HepG2 (cell line): ENCODE results near the gene SIRT5. TPM values are rescaled to one million over a fixed set of nuclear protein-coding genes. Genes with fewer than 3 reads are reported as not detected.

Experiments
- ATAC-seq: fragments of 200-7000 bp; cut with Tn5 transposase; 3 replicates; pipeline ENCODE4 v1.9.1; 2020; ENCODE audit warnings: mild to moderate bottlenecking, moderate library complexity
- BruUV-seq: library from RNA; stranded (reverse); fragments of 400-500 nt; replicated peaks from 2 replicates; lab custom pipeline; 2021; lab: Mats Ljungman, UMichigan
- CTCF ChIA-PET: fragments of 300-600 bp; formaldehyde crosslinking; extraction: SDS; loops from one replicate; lab custom pipeline; 2021; ENCODE audit warnings: low total read pairs, inconsistent platforms, low intra/inter-chr PET ratio; lab: Yijun Ruan, JAX
- POLR2A ChIA-PET: fragments of 350-600 bp; sonication (Branson Sonifier 250); formaldehyde crosslinking; loops from one replicate; lab custom pipeline; 2020; ENCODE audit warnings: antibody characterized with exemption, inconsistent platforms; lab: Yijun Ruan, JAX
- DNase-seq: peaks from one replicate; pipeline ENCODE4 v3.0.0-alpha.2; 2015; ENCODE audit warnings: low spot score
- FAIRE-seq: peaks from 3 replicates; lab custom pipeline; 2011; peaks lifted over from hg19 to GRCh38; lab: Jason Lieb, UNC
- H2AFZ ChIP-seq: one replicate; pipeline ENCODE4 v1.6.1; 2011; ENCODE audit warnings: low read length, inconsistent platforms
- H3K27ac ChIP-seq: fragments of 300-600 bp; 3 replicates; pipeline ENCODE4 v1.8.0; 2011; ENCODE audit warnings: mixed run types, mild to moderate bottlenecking, mixed read lengths, low read length, inconsistent platforms; ENCODE audit not compliant: insufficient read depth; ENCODE audit errors: extremely low read length
- H3K27me3 ChIP-seq, 2 experiments: fragments of 200-600 bp in 1 of 2; 2 replicates in 1 of 2; 3 replicates in 1 of 2; pipeline versions ENCODE4 v1.6.0 to v1.8.0; 2011; ENCODE audit warnings: low read length in 2 of 2, mild to moderate bottlenecking in 2 of 2, moderate library complexity in 2 of 2, inconsistent platforms in 1 of 2; ENCODE audit not compliant: insufficient read depth in 2 of 2, control insufficient read depth in 1 of 2
- H3K36me3 ChIP-seq, 2 experiments: fragments of 200-600 bp in 1 of 2; replicated peaks in 1 of 2; 2 replicates in 1 of 2; 3 replicates in 1 of 2; pipeline versions ENCODE4 v1.5.1 to v1.8.0; 2011; ENCODE audit warnings: low read length in 2 of 2, inconsistent platforms in 1 of 2; ENCODE audit not compliant: insufficient read depth in 2 of 2, control insufficient read depth in 1 of 2
- H3K4me1 ChIP-seq: 2 replicates; pipeline ENCODE4 v1.5.1; 2012; ENCODE audit warnings: low read length, inconsistent platforms; ENCODE audit not compliant: insufficient read depth
- H3K4me2 ChIP-seq: 2 replicates; pipeline ENCODE4 v1.6.0; 2011; ENCODE audit warnings: low read depth, low read length, inconsistent platforms
- H3K4me3 ChIP-seq, 3 experiments: fragments of 200-600 bp in 1 of 3; sonication (generic), shearing (Covaris generic) in 1 of 3; replicated peaks in 1 of 3; 2 replicates each; pipeline ENCODE4 v1.5.1; 2011 to 2016; ENCODE audit warnings: low read length in 3 of 3, inconsistent platforms in 2 of 3, low read depth in 2 of 3, mild to moderate bottlenecking in 2 of 3, control low read depth in 1 of 3, mixed read lengths in 1 of 3; ENCODE audit not compliant: insufficient read depth in 1 of 3
- H3K79me2 ChIP-seq: one replicate; pipeline ENCODE4 v1.6.1; 2011; ENCODE audit warnings: low read length, inconsistent platforms; ENCODE audit not compliant: insufficient read depth
- H3K9ac ChIP-seq: 2 replicates; pipeline ENCODE4 v1.6.0; 2011; ENCODE audit warnings: mild to moderate bottlenecking, low read depth, low read length, inconsistent platforms; ENCODE audit not compliant: insufficient read depth
- H3K9me3 ChIP-seq: 2 replicates; pipeline ENCODE4 v1.5.1; 2012; ENCODE audit warnings: mild to moderate bottlenecking, low read length
- H4K20me1 ChIP-seq: 2 replicates; pipeline ENCODE4 v1.6.0; 2011; ENCODE audit warnings: inconsistent platforms, mild to moderate bottlenecking, low read length, moderate library complexity; ENCODE audit not compliant: insufficient read depth
- ATF7-NPFF ChIP-seq: sonication (generic); formaldehyde crosslinking; IDR thresholded peaks from 2 replicates; pipeline ENCODE4 v1.8.1; 2023; ENCODE audit warnings: mild to moderate bottlenecking, low read depth, missing genetic modification reagents, moderate library complexity
- EEA1 ChIP-seq: sonication (generic); formaldehyde crosslinking; IDR thresholded peaks from 2 replicates; pipeline ENCODE4 v1.5.1; 2020; ENCODE audit warnings: mild to moderate bottlenecking, missing genetic modification reagents, borderline replicate concordance
- GZF1 ChIP-seq: sonication (generic); formaldehyde crosslinking; IDR thresholded peaks from 2 replicates; pipeline ENCODE4 v1.5.1; 2020; ENCODE audit warnings: mild to moderate bottlenecking, missing genetic modification reagents
- JDP2 ChIP-seq: sonication (generic); formaldehyde crosslinking; IDR thresholded peaks from 2 replicates; pipeline ENCODE4 v1.8.1; 2022; ENCODE audit warnings: missing genetic modification reagents, borderline replicate concordance
- POLR2AphosphoS2 ChIP-seq: IDR thresholded peaks from 2 replicates; pipeline ENCODE4 v1.6.1; 2011; ENCODE audit warnings: low read depth, low read length, improper control_type of control experiment
- SKI ChIP-seq: fragments of 450-650 bp; IDR thresholded peaks from one replicate; pipeline ENCODE4 v1.6.1; 2018; ENCODE audit warnings: mild to moderate bottlenecking; ENCODE audit not compliant: partially characterized antibody
- SMC3 ChIP-seq: IDR thresholded peaks from 2 replicates; pipeline ENCODE4 v1.6.1; 2011; ENCODE audit warnings: low read length, improper control_type of control experiment
- SP4 ChIP-seq: sonication (generic); formaldehyde crosslinking; IDR thresholded peaks from 2 replicates; pipeline ENCODE4 v1.8.1; 2023; ENCODE audit warnings: mild to moderate bottlenecking, missing genetic modification reagents
- YY1 ChIP-seq: IDR thresholded peaks from 2 replicates; pipeline ENCODE4 v1.6.1; 2011; ENCODE audit warnings: low read length, low read depth, moderate library complexity, mild to moderate bottlenecking; ENCODE audit not compliant: insufficient read depth, insufficient replicate concordance
- ZBTB3 ChIP-seq: sonication (generic); formaldehyde crosslinking; IDR thresholded peaks from 2 replicates; pipeline ENCODE4 v1.4.0; 2020; ENCODE audit warnings: low read depth, mild to moderate bottlenecking, moderate library complexity, missing genetic modification reagents, borderline replicate concordance
- ZIK1 ChIP-seq: sonication (generic); formaldehyde crosslinking; IDR thresholded peaks from 2 replicates; pipeline ENCODE4 v1.5.0; 2020; ENCODE audit warnings: mild to moderate bottlenecking, low read depth, missing genetic modification reagents, borderline replicate concordance
- ZNF431 ChIP-seq: sonication (generic); formaldehyde crosslinking; IDR thresholded peaks from 2 replicates; pipeline ENCODE4 v1.9.0; 2022; ENCODE audit warnings: missing genetic modification reagents, low read depth, mild to moderate bottlenecking, borderline replicate concordance
- ZNF510 ChIP-seq: sonication (generic); formaldehyde crosslinking; IDR thresholded peaks from 2 replicates; pipeline ENCODE4 v1.4.0; 2020; ENCODE audit warnings: low read depth, mild to moderate bottlenecking, missing genetic modification reagents
- ZNF567 ChIP-seq: sonication (generic); formaldehyde crosslinking; IDR thresholded peaks from 2 replicates; pipeline ENCODE4 v1.8.1; 2023; ENCODE audit warnings: mild to moderate bottlenecking, missing genetic modification reagents, borderline replicate concordance
- ZNF781 ChIP-seq: sonication (generic); formaldehyde crosslinking; IDR thresholded peaks from 2 replicates; pipeline ENCODE4 v1.5.1; 2020; ENCODE audit warnings: borderline replicate concordance, mild to moderate bottlenecking, missing genetic modification reagents; ENCODE audit errors: not compliant biosample characterization
- WGBS: methylation state at CpG from one replicate; pipeline ENCODE4 v1.1.6; 2017; ENCODE audit warnings: low lambda C conversion rate; 5-methylcytosine and 5-hydroxymethylcytosine counted together
- in situ Hi-C: cut with HindIII; loops from 2 replicates; pipeline ENCODE4 v1.10.0; 2017; ENCODE audit warnings: low pct_unique_long_range_greater_than_20kb; ENCODE audit not compliant: extremely low pct_ligation_motif_present
- intact Hi-C: fragments of 100-400 bp; cut with micrococcal nuclease; formaldehyde crosslinking; loops from one replicate; pipeline ENCODE4 v1.10.0; 2022; ENCODE audit not compliant: unreplicated experiment
- polyA plus RNA-seq, 8 experiments: library from polyadenylated mRNA; depleted of rRNA in 3 of 8; stranded (reverse) in 7 of 8; unstranded in 1 of 8; fragments of >200 nt; fragmentation: Illumina TruSeq in 4 of 8; extraction: Trizol in 4 of 8; gene quantifications; 2 replicates each; pipeline versions ENCODE4 v1.2.1 to v1.2.3, GENCODE V29; 2011 to 2016; ENCODE audit warnings: low read depth in 4 of 8, missing spikeins in 1 of 8, mixed read lengths in 1 of 8; ENCODE audit not compliant: insufficient read depth in 1 of 8
- total RNA-seq, 5 experiments: library from RNA; depleted of rRNA; stranded (reverse); fragments of >200 nt; fragmentation: Illumina TruSeq; extraction: Trizol; gene quantifications; 2 replicates each; pipeline ENCODE4 v1.2.3, GENCODE V29; 2016; ENCODE audit warnings: low read depth in 1 of 5
- TF ChIP-seq, protein P1 (sequence below): sonication (generic); formaldehyde crosslinking; IDR thresholded peaks from 2 replicates; pipeline ENCODE4 v1.4.0; 2020; ENCODE audit warnings: missing genetic modification reagents
- TF ChIP-seq, protein P2 (sequence below): sonication (generic); formaldehyde crosslinking; IDR thresholded peaks from 2 replicates; pipeline ENCODE4 v1.8.0; 2022; ENCODE audit warnings: missing genetic modification reagents, mild to moderate bottlenecking, moderate library complexity, borderline replicate concordance

SIRT5 gene
- total and polyA plus RNA-seq, 2 of the 13 experiments (the other 11 are each of a cell fraction or from before 2014, with no cell fraction given): 14.1 to 16.6 TPM

DNA sequence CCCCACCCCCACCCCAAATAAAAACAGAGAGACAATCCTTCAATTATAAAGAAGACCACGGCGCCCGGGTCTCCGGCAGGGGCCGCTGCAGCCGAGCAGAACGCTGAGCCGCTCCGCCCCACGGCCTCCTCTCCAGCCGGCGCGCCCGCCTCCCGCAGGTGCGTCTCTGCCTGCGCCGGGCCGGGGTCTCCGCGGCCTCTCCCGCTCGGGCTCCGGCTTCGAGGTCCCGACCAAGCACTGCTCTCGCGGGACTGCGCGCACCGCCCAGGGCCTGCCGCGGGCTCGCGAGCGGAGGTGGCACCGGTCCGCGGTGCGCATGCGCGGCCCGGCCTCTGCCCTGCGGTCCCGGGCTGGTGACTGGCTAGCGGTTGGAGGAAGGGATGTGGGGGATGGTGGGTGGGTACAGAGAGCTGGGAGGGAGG lies 241 bp upstream of the SIRT5 start (continued):
- TF ChIP-seq, protein P1, sequence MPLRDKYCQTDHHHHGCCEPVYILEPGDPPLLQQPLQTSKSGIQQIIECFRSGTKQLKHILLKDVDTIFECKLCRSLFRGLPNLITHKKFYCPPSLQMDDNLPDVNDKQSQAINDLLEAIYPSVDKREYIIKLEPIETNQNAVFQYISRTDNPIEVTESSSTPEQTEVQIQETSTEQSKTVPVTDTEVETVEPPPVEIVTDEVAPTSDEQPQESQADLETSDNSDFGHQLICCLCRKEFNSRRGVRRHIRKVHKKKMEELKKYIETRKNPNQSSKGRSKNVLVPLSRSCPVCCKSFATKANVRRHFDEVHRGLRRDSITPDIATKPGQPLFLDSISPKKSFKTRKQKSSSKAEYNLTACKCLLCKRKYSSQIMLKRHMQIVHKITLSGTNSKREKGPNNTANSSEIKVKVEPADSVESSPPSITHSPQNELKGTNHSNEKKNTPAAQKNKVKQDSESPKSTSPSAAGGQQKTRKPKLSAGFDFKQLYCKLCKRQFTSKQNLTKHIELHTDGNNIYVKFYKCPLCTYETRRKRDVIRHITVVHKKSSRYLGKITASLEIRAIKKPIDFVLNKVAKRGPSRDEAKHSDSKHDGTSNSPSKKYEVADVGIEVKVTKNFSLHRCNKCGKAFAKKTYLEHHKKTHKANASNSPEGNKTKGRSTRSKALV: no peak
- peak; percentile 45; the same call in 1 of the 2 replicates for TF ChIP-seq SP4
- TF ChIP-seq JDP2 (CRISPR knock-in tag): no peak
- no peak for TF ChIP-seq POLR2AphosphoS2
- no peak for TF ChIP-seq GZF1
- TF ChIP-seq ATF7-NPFF: peak; percentile 81
- TF ChIP-seq ZBTB3 (CRISPR knock-in tag): peak; percentile 64; the same call in 1 of the 2 replicates
- peak; percentile 72; the same call in 1 of the 2 replicates for TF ChIP-seq ZIK1 (CRISPR knock-in tag)
- peak; percentile 52 for TF ChIP-seq YY1

DNA sequence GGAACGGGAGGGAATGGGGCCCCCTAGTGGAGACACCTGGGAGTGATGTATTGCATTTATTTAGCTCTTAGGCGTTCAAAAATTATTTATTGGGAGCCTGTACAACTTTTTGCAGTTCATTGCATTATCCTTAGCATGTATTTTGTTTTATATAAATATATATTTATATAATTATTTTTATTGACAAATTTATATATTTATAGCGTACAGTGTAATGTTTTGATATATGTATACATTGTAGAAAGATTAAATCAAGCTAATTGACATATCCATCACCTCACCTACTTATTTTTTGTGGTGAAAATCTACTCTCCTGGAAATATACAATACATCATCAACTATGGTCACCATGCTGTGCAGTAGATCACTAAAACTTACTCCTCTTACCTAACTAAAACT lies 975 bp downstream of the SIRT5 start:
- H3K9me3 ChIP-seq: no peaks in the 10 kb centered on the region
- peak overlapping the region; percentile 100 for H3K4me2 ChIP-seq
- H3K36me3 ChIP-seq: peaks cover 0 to 2% of the 10 kb centered on the region in 2 experiments; a peak in 2 of 5 replicates
- peaks cover 31% of the 10 kb centered on the region for H3K4me1 ChIP-seq
- FAIRE-seq: no peak
- H3K4me3 ChIP-seq: peak overlapping the region; percentile 87 to 94 (median 88); a peak in 5 of 6 replicates
- CTCF ChIA-PET: interaction anchor here (2.0 kb wide), 1 partner anchor 29 kb away, joined by 7 read pairs; no protein-coding TSS in a partner anchor
- 32% methylated on average over 3 of the region's 3 CpGs for WGBS
- peak overlapping the region; percentile 98 for H3K9ac ChIP-seq
- H3K27me3 ChIP-seq: no peaks in the 10 kb centered on the region
- POLR2A ChIA-PET: interaction anchor here (0.9 to 4.7 kb wide), 24 partner anchors 9 to 247 kb away, joined by 3 to 119 read pairs (median 9); partner anchors contain the start of genes GFOD1, MCUR1, NOL7 and RANBP9
- peaks cover 25% of the 10 kb centered on the region for H3K79me2 ChIP-seq
- no peak for DNase-seq
- in situ Hi-C loops (loop anchor here (5.0 kb wide), 1 partner anchor 42 kb away; the partner anchor contains the start of gene NOL7), intact Hi-C loops (loop anchor here (1.0 kb wide), 4 partner anchors 30 to 239 kb away; partner anchors contain the start of gene NOL7)
- no peak overlapping the region for H2AFZ ChIP-seq
- H4K20me1 ChIP-seq: no peaks in the 10 kb centered on the region
- H3K27ac ChIP-seq: peak overlapping the region; percentile 99
- no peak for ATAC-seq
- BruUV-seq: TSS peak; percentile 53
- peak; percentile 85 for TF ChIP-seq SMC3
- TF ChIP-seq ZNF567 (CRISPR knock-in tag): no peak
- TF ChIP-seq, protein P2, sequence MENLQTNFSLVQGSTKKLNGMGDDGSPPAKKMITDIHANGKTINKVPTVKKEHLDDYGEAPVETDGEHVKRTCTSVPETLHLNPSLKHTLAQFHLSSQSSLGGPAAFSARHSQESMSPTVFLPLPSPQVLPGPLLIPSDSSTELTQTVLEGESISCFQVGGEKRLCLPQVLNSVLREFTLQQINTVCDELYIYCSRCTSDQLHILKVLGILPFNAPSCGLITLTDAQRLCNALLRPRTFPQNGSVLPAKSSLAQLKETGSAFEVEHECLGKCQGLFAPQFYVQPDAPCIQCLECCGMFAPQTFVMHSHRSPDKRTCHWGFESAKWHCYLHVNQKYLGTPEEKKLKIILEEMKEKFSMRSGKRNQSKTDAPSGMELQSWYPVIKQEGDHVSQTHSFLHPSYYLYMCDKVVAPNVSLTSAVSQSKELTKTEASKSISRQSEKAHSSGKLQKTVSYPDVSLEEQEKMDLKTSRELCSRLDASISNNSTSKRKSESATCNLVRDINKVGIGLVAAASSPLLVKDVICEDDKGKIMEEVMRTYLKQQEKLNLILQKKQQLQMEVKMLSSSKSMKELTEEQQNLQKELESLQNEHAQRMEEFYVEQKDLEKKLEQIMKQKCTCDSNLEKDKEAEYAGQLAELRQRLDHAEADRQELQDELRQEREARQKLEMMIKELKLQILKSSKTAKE (CRISPR knock-in tag): no peak
- TF ChIP-seq SKI: no peak
- TF ChIP-seq ZNF510 (CRISPR knock-in tag): no peak
- TF ChIP-seq ZNF781 (CRISPR knock-in tag): no peak
- no peak for TF ChIP-seq ZNF431
- TF ChIP-seq EEA1 (CRISPR knock-in tag): no peak
